ENCODE data around the gene CYP3A7.
"Not testable (repeated sequence)": the region's sequence is repeated elsewhere in the genome, so short reads cannot be mapped to it uniquely, and the experiment has no call there.

Gene CYP3A7

DNA sequence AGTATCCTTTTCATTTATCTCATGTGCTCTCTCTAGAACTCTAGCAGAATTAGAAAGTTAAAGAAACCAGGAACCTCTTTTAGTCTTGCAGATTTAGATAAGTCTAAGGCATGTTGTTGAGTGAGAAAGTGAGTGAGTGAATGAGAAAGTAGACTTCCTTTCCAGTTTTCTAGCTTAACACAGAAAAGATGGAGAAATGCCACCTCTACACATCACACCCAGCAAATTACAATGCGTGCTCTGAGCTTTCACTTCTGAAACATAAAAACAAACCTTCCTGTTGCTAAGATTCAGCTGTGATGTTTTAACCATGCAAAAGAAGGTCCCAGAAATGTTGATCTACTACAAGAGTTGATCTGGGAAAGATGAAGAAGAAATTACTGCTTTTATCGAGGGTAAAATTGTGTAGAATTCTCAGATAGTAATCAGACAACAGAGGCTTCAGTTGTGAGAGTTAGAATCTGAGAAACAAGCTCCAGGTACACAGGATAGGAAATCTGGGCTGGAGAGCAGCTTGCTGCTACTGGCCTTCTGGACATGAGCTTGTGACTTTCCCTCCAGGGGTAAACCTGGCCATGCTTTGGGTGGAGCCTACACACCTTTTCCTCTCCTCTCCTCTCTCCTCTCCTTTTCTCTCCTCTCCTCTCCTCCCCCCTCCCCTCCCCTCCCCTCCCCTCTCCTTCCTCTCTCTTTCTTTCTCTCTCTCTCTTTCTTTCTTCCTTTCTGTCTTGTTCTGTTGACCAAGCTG is 59.8 kb downstream of the CYP3A7 start:
- DNase-seq = no peak

DNA sequence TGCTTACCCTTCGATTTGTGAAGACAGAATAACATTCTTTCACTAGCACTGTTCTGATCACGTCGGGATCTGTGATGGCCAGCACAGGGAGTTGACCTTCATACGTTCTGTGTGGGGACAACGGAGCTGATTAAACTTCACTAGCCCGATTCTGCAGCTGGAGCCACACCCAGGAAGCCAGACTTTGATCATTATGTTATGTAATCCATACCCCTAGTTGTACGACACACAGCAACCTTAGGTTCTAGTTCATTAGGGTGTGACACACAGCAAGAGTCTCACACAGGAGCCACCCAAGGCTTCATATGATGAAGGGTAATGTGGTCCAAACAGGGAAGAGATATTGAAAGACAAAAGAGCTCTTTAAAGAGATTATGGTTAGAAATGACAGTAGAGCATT is 62.4 kb downstream of the CYP3A7 start:
- DNase-seq = no peak

DNA sequence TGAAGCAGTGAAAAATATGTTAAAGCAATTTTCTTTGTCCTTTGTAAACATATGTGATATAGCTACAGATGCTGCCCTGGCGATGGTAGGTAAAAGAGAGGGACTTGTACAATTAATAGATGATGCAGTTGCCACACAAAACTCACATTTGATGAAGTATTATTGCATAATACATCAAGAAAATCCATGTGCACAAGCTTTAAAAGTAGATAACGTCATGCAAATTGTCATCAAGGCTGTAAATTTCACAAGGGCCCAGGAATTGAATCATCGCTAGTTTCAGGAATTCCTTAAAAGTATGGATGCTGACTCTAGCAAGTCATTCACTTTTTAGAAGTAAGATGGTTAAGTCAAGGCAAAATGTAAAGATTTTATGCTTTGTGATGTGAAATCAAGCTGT is 65.2 kb downstream of the CYP3A7 start:
- DNase-seq = no peak

DNA sequence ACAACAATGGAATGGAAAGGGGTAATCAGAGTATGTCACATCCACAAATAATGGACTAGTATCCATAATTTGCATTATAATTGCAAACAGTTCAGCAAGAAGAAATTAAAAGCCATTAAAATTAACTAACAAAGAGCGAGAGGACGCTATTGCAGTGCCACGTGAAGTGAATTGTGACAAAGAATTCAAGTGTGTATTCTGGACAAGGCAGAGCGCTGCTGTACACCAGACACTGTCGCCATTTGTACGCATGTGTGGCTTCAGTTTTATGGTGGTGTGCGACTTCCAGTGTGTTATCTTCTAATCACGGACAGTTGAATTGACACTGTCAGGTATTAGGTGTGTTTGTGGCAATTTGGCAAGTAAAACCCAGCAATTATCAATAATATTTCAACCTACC is 66.5 kb downstream of the CYP3A7 start:
- no peak for DNase-seq

DNA sequence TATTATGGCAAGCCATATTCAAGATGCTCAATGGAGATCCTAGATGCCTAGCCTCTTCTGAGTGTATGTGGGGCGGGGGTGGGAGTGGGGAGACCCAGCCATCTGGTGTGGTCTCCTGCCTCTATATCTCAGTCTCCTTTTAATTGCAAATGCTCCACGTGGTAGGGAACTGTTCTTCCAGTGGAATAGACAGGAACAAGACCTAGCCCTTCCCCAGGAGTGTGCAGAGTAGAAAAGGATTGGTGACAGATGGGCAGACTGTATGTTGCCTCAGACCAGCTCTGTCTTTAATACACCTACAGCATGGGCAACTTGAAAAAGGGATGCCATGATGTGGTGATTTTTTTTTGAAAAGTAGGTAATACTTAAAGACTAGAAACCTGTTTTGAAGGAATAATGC is 67.8 kb downstream of the CYP3A7 start:
- DNase-seq = no peak

DNA sequence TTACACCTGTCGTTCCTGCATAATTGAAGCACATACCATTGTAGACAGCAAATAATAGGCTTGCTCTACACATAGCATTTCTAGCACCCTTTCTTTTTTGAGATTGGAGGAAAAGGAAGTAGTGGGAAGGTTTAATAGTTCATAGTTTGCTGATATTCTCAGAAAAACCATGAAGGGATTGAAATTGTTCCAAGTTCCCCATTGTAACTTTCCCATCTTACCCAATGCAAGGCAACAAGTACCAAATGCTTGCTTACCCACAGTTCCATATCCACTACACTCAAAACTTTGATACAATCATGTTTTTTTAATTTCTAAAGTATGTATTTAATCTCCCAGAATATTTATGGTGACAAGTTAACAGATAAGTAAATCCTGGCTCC is 69.0 kb downstream of the CYP3A7 start:
- no peak for DNase-seq

DNA sequence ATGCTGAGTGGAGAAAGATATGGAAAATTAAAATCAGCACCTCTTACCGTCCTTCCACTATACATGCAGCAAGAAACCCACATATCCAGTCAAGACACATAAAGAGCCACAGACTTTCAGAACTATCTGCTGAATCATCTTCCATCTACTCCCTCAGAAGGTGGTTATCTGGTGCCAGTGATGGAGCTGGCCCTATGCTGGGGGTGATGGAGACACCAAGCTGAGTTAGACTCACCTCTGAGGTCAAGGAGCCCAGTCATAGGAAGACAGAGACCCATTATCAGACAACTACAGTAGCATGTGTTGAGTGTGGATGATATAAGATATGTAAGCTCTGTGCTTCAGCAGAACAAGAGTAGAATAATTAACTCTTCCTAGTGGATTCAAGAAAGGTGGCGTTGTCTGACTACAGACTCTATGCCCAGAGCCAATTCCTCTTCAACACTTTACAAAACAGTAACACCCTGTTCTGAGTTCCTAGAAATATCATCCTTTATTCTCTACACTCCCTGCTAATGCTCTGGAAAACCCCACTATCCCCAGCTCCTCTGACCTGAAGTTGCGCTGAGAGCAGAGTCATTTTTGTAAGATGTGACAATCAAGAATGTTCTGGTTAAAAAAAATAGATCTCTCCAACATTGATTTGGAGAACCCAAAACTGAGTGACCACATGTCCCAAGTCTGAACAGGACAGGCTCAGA is 69.5 kb downstream of the CYP3A7 start:
- no peak for DNase-seq

DNA sequence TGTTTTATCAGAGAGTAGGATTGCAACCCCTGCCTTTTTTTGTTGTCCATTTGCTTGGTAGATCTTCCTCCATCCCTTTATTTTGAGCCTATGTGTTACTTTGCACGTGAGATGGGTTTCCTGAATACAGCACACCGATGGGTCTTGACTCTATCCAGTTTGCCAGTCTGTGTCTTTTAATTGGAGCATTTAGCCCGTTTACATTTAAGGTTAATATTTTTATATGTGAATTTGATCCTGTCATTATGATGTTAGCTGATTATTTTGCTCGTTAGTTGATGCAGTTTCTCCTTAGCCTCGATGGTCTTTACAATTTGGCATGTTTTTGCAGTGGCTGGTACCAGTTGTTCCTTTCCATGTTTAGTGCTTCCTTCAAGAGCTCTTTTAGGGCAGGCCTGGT is 77.1 kb downstream of the CYP3A7 start:
- not testable (repeated sequence) for DNase-seq

Measured in hypothalamus (tissue), 51 donors.